DMS153 treated with DMSO at 0.1 percent for 48 hours (cell line): Measurements from ENCODE around the gene MINK1.
"Not testable (repeated sequence)": the region's sequence is repeated elsewhere in the genome, so short reads cannot be mapped to it uniquely, and the experiment has no call there.

Experiments used
- DNase-seq: peaks from one replicate; lab custom pipeline; 2025; ENCODE audit not compliant: unreplicated experiment; lab: John Stamatoyannopoulos, UW

MINK1 gene

DNA sequence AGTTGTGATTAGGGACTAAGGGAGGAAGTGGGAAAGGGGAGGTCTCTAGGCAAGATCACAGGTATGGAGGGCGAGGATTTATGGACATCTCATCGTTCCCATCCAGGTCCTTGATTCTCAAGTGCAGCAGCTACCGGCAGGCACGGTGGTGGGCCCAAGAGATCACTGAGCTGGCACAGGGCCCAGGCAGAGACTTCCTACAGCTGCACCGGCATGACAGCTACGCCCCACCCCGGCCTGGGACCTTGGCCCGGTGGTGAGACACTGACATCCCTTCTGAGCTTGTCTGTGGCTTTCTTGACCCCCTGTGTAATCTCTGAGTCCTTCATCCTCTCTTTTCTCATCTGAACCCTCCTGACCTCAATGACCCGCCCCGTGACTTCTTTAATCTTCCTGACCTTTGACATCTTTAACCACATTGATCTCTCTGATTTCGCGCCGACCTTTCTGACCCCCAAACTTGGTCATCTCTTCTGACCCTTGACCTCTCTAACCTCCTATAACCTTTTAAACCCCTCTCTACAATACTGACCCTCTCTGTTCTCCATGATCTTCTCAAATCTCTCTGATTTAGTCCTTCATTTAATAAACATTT lies 22.3 kb upstream of the MINK1 start:
- DNase-seq, result no peak

GRCh38 chr17:4811471-4811870 lies 21.7 kb upstream of the MINK1 start:
- DNase-seq, result no peak

- no peak for DNase-seq
These were observed 20.4 kb upstream of the MINK1 start for GRCh38 chr17:4812690-4813089.

GRCh38 chr17:4815043-4815675 lies 18.0 kb upstream of the MINK1 start:
- no peak for DNase-seq

DNA sequence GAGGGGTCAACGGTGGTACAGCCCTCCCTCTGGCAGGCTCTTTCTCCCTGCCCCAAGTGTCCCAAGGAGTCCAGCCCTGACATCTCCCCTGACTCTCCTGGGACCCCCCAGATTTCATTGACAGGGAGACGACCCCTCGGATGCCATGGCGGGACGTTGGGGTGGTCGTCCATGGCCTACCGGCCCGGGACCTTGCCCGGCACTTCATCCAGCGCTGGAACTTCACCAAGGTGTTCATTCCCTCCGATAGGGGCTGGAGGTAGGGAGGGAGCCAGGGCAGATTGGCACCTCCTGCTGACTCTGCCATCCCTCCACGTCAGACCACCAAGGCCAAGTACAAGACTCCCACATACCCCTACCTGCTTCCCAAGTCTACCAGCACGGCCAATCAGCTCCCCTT lies 16.3 kb upstream of the MINK1 start:
- DNase-seq, result no peak

DNA sequence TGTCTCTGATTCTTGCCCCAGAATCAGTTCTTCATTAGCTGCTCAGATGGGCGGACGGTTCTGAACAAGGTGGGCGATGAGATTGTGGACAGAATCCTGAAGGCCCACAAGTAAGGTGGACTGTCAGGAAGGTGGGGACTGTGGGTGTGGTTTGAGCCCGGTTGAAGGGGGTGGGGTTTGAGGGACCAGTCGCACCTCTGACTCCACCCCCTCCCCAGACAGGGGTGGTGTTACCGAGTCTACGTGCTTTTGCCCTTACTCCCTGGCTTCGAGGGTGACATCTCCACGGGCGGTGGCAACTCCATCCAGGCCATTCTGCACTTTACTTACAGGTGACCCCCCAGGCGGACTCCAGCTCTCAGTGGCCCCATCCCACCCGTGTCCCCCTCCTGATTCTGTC lies 14.9 kb upstream of the MINK1 start:
- no peak for DNase-seq

- no peak for DNase-seq
These were observed 10.3 kb upstream of the MINK1 start for GRCh38 chr17:4822835-4823234.

- DNase-seq, result no peak
These were observed 9.6 kb upstream of the MINK1 start for GRCh38 chr17:4823373-4824089.

GRCh38 chr17:4827399-4827798 lies 5.7 kb upstream of the MINK1 start:
- no peak for DNase-seq

GRCh38 chr17:4832829-4833177 lies 337 bp upstream of the MINK1 start:
- DNase-seq, result not testable (repeated sequence)

DNA sequence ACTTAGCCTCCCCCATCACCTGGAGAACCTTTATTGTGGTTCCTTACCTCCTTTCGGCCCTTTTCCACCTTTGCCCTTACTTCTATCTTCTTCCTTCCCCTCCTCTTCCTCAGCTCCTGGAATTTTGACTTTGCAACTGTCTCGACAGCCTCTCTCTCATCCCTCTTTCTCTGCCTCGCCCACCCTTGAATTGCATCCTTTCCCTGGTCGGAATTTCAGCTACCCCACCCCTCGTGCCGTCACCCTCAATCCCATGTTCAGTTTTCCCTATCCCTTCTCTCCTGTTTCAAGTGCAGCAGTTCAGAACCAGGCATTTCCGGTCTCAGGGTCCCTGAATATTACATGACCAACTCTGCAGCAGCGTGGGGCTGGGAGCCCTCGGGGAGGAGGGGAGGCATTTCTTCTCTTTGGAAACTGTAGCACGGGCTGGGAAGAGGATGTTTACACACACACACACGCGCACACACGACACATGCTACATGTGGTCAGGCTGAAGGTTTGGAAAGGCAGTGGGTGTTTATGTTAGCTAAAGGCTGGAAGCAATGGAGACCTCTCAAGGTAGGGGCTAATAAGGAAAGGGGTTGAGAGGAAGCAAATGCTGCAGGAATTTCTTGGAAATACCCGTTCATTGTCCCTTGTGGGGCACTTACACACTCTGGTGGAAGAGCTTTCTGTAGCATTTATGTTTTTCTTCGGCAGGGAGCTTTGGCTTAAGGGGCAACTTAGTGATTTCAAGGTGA lies 971 bp downstream of the MINK1 start:
- DNase-seq, result no peak

- no peak for DNase-seq
These were observed 1.5 kb downstream of the MINK1 start for GRCh38 chr17:4834681-4835020.

GRCh38 chr17:4836221-4836620 lies 3.1 kb downstream of the MINK1 start:
- no peak for DNase-seq

- no peak for DNase-seq
These were observed 4.5 kb downstream of the MINK1 start for GRCh38 chr17:4837471-4838308.

DNA sequence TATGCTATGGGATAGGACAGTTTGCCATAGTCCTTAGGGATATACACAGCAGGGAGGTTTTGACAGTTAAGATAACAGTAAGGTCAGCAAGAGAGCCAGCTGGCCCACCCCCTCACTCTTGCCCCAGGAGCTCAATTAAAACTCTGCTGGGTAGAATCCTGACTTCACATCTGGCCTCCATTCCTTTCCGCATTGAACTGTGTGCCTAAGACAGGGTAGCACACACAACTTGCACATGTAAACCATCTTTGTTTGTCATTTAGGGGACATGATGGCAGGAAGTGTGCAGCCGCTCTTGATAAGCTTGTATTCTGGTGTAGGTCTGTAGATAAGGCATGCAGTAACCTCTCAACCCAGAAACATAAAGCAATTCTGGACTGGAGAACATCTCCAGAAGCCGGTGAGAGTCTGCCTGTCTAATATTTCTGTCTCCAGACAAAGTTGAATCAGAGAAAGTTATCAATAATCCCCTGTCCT lies 5.2 kb downstream of the MINK1 start:
- no peak for DNase-seq

DNA sequence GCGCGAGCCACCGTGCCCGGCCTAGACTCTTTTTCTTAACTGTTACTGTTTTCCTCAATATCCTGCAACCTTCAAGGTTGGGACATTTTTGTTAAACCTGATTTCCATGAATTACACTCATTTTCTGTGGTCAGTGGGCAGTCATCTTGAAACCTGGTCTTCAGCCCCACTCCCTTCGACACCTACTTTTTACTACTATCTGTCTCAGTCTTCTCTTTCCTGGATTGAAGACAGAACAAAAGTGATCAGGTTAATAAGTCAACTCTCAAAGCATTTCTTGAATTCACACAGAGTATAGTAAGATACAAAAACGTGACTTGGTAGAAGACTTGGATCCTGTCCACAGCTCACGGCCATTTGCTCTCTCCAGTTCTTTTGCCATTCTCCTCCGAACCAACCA lies 6.1 kb downstream of the MINK1 start:
- no peak for DNase-seq

DNA sequence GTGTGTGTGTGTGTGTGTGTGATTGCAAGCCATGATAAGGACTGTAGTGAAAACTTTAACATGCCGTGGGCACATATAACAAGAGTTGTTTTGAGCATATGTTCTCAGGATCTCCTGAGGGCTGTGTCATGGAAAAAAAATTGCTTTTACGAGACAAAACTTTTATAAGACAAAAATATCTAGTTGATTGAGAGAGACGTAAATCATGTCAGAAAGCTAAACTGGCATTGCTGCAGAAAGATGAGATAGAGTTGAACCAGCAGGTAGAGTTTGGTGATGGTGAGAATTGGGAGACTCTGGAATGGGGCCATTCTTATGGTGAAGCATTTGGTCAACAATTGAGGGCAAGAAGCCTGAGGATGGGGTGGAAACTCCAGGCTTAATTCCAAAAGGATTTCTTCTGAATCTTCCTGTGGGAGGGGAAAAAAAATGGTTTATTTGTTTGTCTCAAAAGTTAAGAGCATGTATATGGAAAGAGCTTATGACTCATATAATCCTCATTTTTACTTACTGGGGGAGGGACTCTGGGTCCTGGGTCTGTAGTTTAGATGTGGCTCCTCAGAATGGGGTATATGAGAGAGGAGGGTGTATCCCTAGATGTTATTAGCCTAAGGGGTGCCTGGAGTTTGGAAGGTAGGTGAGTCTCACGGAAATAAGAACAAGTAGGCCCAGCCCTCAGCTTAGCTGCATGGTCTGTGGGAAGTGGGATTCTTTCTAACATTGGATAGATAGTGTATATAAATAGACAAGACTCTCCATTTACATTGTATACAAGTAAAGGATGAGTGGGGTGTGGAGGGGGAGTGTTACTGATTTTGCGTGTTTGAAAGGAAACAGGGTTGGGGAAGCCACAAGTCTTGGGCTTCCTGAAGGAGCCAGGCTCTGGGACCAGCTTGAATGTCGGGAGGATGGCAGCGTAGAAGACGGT lies 7.1 kb downstream of the MINK1 start:
- DNase-seq, result no peak

DNA sequence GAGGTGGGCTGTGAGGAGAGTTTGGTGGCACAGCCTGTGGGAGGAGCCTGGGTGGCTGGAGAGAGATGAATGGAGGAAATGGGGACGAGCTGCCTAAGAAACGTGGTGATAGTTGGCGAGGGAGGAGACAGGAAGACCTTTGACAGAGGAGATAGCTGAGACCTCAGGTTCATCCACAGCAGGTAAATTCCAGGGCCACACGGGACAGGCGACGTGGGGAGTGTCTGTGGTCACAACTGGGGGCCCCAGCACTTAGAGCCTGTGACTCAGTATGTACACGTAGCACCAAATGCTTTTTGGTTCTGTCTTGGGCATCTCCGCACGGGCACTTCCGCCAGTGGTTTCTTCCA lies 7.7 kb downstream of the MINK1 start:
- no peak for DNase-seq

DNA sequence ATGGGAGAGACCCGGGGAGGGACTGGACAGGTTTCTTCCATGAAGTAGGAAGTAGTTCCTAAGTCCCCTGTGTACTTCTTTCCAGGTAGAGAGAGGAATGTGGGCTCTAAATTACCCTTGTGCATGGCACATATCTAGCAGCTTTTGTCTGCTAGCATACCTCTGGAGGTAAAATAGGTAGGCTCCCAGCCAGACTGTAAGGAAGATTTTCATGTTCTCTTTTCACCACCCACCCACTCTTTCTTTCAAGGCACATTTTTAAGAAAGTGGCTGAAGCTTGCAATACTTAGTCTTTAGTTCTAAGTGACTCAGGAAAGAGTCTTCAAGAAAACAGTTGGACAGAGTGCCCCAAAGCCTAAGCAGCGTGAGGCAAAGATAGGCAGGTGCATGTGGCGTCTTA lies 9.2 kb downstream of the MINK1 start:
- no peak for DNase-seq
